Mesendoderm (in vitro differentiated cells): ENCODE data around the gene CIROP.

Experiments used
- DNase-seq: peaks from one replicate; pipeline ENCODE4 v3.0.0; 2013
- H2AK5ac ChIP-seq: 2 replicates; pipeline ENCODE4 v1.6.1; 2013; ENCODE audit warnings: low read length, inconsistent platforms
- H2BK120ac ChIP-seq: 2 replicates; pipeline ENCODE4 v1.6.1; 2013; ENCODE audit warnings: low read depth, mild to moderate bottlenecking, low read length, moderate library complexity, mixed read lengths
- H2BK15ac ChIP-seq: replicated peaks from 2 replicates; pipeline ENCODE4 v1.6.1; 2013; ENCODE audit warnings: low read depth, mild to moderate bottlenecking, moderate library complexity
- H2BK5ac ChIP-seq: 2 replicates; pipeline ENCODE4 v1.6.1; 2013; ENCODE audit warnings: low read length, inconsistent platforms
- H3K18ac ChIP-seq: 2 replicates; pipeline ENCODE4 v1.6.1; 2013; ENCODE audit warnings: mild to moderate bottlenecking, low read length, mixed read lengths
- H3K23ac ChIP-seq: one replicate; pipeline ENCODE4 v1.6.1; 2013; ENCODE audit warnings: low read length
- H3K27ac ChIP-seq: 2 replicates; pipeline ENCODE4 v1.5.1; 2013; ENCODE audit warnings: low read depth, mild to moderate bottlenecking, inconsistent platforms, low read length, moderate library complexity
- H3K27me3 ChIP-seq: 2 replicates; pipeline ENCODE4 v1.6.1; 2013; ENCODE audit warnings: low read length, control low read depth, mild to moderate bottlenecking, inconsistent platforms; ENCODE audit not compliant: insufficient read depth, poor library complexity
- H3K36me3 ChIP-seq: 2 replicates; pipeline ENCODE4 v1.6.1; 2013; ENCODE audit warnings: low read length, inconsistent platforms; ENCODE audit not compliant: control insufficient read depth, insufficient read depth
- H3K4ac ChIP-seq: one replicate; pipeline ENCODE4 v1.6.1; 2013; ENCODE audit warnings: low read depth, mild to moderate bottlenecking, low read length, moderate library complexity
- H3K4me1 ChIP-seq: 2 replicates; pipeline ENCODE4 v1.6.1; 2013; ENCODE audit warnings: low read depth, low read length, inconsistent platforms; ENCODE audit not compliant: control insufficient read depth
- H3K4me2 ChIP-seq: 2 replicates; pipeline ENCODE4 v1.6.1; 2013; ENCODE audit warnings: low read length
- H3K4me3 ChIP-seq: 2 replicates; pipeline ENCODE4 v1.5.1; 2013; ENCODE audit warnings: mild to moderate bottlenecking, low read length
- H3K56ac ChIP-seq: one replicate; pipeline ENCODE4 v1.6.1; 2013; ENCODE audit warnings: low read length
- H3K79me1 ChIP-seq: 2 replicates; pipeline ENCODE4 v1.6.1; 2013; ENCODE audit warnings: low read length, inconsistent platforms
- H3K79me2 ChIP-seq: 2 replicates; pipeline ENCODE4 v1.6.1; 2013; ENCODE audit warnings: mild to moderate bottlenecking, low read length; ENCODE audit not compliant: control insufficient read depth, insufficient read depth
- H3K9ac ChIP-seq: 2 replicates; pipeline ENCODE4 v1.6.1; 2013; ENCODE audit warnings: low read length, inconsistent platforms
- H4K5ac ChIP-seq: one replicate; pipeline ENCODE4 v1.6.1; 2013; ENCODE audit warnings: low read length
- H4K8ac ChIP-seq: one replicate; pipeline ENCODE4 v1.6.1; 2013; ENCODE audit warnings: low read depth, mild to moderate bottlenecking, control low read depth, low read length, moderate library complexity
- WGBS: extraction: QIAGEN DNeasy Blood & Tissue Kit; methylation state at CpG from one replicate; pipeline ENCODE4 v1.1.7; 2013; ENCODE audit warnings: low lambda C conversion rate, missing lambda C conversion rate; ENCODE audit not compliant: insufficient coverage; ENCODE audit errors: extremely low coverage; 5-methylcytosine and 5-hydroxymethylcytosine counted together

Gene CIROP

DNA sequence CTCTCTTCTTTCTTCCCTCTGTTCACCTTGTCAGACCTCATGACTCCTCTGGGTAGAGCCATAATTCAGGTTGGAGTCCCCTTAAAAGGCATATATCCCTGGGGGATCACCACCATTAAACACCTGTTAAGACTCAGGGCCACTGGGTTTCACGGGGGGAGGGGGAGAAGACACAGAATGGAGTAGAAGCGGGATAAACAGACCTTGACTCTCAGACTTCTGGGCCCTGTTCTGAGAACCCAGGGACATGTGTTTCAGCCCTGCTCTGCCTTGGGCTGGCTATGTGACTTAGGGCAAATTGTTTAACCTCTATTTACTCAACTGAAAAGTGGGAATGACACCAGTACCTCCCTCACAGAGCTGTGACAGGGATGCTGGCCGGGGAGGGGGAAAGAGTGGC is 52.1 kb downstream of the CIROP start:
- Histone ChIP-seq H3K9ac (no peak overlapping the region), H3K36me3 (peaks cover 2% of the 10 kb centered on the region), H3K79me1 (peaks cover 2% of the 10 kb centered on the region), H3K79me2 (no peaks in the 10 kb centered on the region), H3K27me3 (no peaks in the 10 kb centered on the region), H3K23ac (no peak overlapping the region), H2BK15ac (no peak overlapping the region), H3K4me1 (no peaks in the 10 kb centered on the region), H3K18ac (no peak overlapping the region), H3K4me2 (no peak overlapping the region), H3K56ac (no peak overlapping the region), H2BK5ac (no peak overlapping the region), H2BK120ac (no peak overlapping the region), H3K4ac (no peak overlapping the region), H3K27ac (no peak overlapping the region), H4K8ac (no peak overlapping the region), H4K5ac (no peak overlapping the region), H2AK5ac (no peak overlapping the region), H3K4me3 (no peak overlapping the region)
- DNase-seq, result no peak
- WGBS, result no CpG with 5 or more reads among the region's 3 CpGs

DNA sequence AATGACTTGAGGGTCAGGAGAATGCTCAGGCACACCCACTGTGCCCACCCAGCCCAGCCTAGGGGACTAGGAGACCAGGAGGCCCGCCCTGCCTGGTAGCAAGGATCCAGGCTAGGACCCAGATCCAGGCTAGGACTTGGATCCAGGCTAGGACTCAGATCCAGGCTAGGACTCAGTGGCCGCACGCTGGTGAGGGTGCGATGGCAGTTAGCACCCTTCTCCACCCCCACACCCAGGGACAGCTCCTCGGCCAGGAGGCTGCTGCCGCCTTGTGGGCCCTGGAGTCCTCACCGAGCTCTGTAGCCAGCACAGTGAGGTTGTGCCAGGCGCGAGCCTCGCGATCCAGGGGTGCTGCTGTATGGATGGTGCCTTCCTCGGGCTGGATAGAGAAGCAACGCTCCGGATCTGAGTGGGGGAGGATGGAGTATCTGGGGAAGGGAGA is 52.6 kb downstream of the CIROP start:
- Histone ChIP-seq H3K36me3 (peaks cover 2% of the 10 kb centered on the region), H3K27me3 (no peaks in the 10 kb centered on the region), H2BK120ac (no peak overlapping the region), H3K18ac (no peak overlapping the region), H3K79me1 (peaks cover 2% of the 10 kb centered on the region), H3K9ac (no peak overlapping the region), H3K4me1 (no peaks in the 10 kb centered on the region), H2BK15ac (no peak overlapping the region), H3K23ac (no peak overlapping the region), H2BK5ac (no peak overlapping the region), H3K79me2 (no peaks in the 10 kb centered on the region), H4K5ac (no peak overlapping the region), H4K8ac (no peak overlapping the region), H2AK5ac (no peak overlapping the region), H3K56ac (no peak overlapping the region), H3K4me2 (no peak overlapping the region), H3K4ac (no peak overlapping the region), H3K27ac (no peak overlapping the region), H3K4me3 (no peak overlapping the region)
- WGBS, result no CpG with 5 or more reads among the region's 14 CpGs
- peak; percentile 55 for DNase-seq

GRCh38 chr14:23051141-23052057 is 53.4 kb downstream of the CIROP start:
- Histone ChIP-seq H3K4me2 (no peak overlapping the region), H3K4me1 (no peaks in the 10 kb centered on the region), H3K79me1 (peaks cover 2% of the 10 kb centered on the region), H3K79me2 (no peaks in the 10 kb centered on the region), H2BK5ac (no peak overlapping the region), H2BK120ac (no peak overlapping the region), H3K4ac (no peak overlapping the region), H2BK15ac (no peak overlapping the region), H3K9ac (no peak overlapping the region), H4K5ac (no peak overlapping the region), H3K36me3 (peaks cover 2% of the 10 kb centered on the region), H3K27me3 (no peaks in the 10 kb centered on the region), H3K56ac (no peak overlapping the region), H3K27ac (no peak overlapping the region), H2AK5ac (no peak overlapping the region), H3K4me3 (no peak overlapping the region), H3K18ac (no peak overlapping the region), H4K8ac (no peak overlapping the region), H3K23ac (no peak overlapping the region)
- no CpG with 5 or more reads among the region's 5 CpGs for WGBS
- DNase-seq, result no peak
